ENCODE results near the gene SFMBT1. TPM values are rescaled to one million over a fixed set of nuclear protein-coding genes. Genes with fewer than 3 reads are reported as not detected.

SFMBT1 gene
- total RNA-seq, 4 donors from 2014 or later, result 3.3 to 37.9 (median 15.1) TPM

- intact Hi-C loops (cut with DNase I; ENCODE audit: low total_unique reads), result no loop called here
- Histone ChIP-seq H3K36me3 (no peaks in the 10 kb centered on the region), H3K4me1 (no peaks in the 10 kb centered on the region), H3K4me3 (no peak overlapping the region), H3K9me3 (no peaks in the 10 kb centered on the region), H3K27me3 (no peaks in the 10 kb centered on the region), H3K27ac (no peak overlapping the region)
- no peak for TF ChIP-seq POLR2A (IDR thresholded peaks at IDR 0.05)
- TF ChIP-seq, protein P1, sequence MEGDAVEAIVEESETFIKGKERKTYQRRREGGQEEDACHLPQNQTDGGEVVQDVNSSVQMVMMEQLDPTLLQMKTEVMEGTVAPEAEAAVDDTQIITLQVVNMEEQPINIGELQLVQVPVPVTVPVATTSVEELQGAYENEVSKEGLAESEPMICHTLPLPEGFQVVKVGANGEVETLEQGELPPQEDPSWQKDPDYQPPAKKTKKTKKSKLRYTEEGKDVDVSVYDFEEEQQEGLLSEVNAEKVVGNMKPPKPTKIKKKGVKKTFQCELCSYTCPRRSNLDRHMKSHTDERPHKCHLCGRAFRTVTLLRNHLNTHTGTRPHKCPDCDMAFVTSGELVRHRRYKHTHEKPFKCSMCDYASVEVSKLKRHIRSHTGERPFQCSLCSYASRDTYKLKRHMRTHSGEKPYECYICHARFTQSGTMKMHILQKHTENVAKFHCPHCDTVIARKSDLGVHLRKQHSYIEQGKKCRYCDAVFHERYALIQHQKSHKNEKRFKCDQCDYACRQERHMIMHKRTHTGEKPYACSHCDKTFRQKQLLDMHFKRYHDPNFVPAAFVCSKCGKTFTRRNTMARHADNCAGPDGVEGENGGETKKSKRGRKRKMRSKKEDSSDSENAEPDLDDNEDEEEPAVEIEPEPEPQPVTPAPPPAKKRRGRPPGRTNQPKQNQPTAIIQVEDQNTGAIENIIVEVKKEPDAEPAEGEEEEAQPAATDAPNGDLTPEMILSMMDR (IDR thresholded peaks at IDR 0.05), result no peak
- no peak for DNase-seq
These were observed 156.0 kb downstream of the SFMBT1 start for GRCh38 chr3:52889901-52890300.

- Histone ChIP-seq H3K9me3 (no peaks in the 10 kb centered on the region), H3K4me3 (no peak overlapping the region), H3K27me3 (no peaks in the 10 kb centered on the region), H3K27ac (no peak overlapping the region), H3K36me3 (no peaks in the 10 kb centered on the region), H3K4me1 (no peaks in the 10 kb centered on the region)
- DNase-seq, result no peak
- intact Hi-C loops (cut with DNase I; ENCODE audit: low total_unique reads), result no loop called here
- TF ChIP-seq POLR2A (IDR thresholded peaks at IDR 0.05), result no peak
- TF ChIP-seq, protein P1 (IDR thresholded peaks at IDR 0.05), result no peak
These were observed 158.7 kb downstream of the SFMBT1 start for GRCh38 chr3:52887166-52887565.

- intact Hi-C loops (cut with DNase I; ENCODE audit: low total_unique reads), result no loop called here
- Histone ChIP-seq H3K36me3 (no peaks in the 10 kb centered on the region), H3K4me1 (no peaks in the 10 kb centered on the region), H3K9me3 (no peaks in the 10 kb centered on the region), H3K4me3 (no peak overlapping the region), H3K27me3 (no peaks in the 10 kb centered on the region), H3K27ac (no peak overlapping the region)
- TF ChIP-seq, protein P1 (IDR thresholded peaks at IDR 0.05), result no peak
- no peak for TF ChIP-seq POLR2A (IDR thresholded peaks at IDR 0.05)
- DNase-seq, result no peak
These were observed 159.7 kb downstream of the SFMBT1 start for GRCh38 chr3:52886049-52886730.

DNA sequence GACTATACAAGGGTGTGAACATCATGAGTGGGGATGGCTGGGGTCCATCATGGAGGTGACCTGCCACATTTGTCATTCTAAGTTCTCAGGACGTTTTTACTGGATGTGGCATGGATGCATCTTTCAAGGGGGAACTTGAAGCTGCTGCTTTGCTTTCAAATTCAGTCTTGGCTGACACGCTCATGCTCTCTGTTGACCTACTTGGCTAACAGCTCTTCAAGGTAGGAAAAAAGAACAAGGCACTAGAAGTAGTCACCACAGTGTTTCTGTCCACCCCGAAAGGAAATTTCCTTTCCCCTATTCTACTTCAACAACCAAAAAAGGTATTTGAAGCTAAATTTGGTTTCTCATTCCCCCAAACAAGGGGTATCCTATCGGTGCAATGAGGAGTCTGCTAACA is 163.5 kb downstream of the SFMBT1 start:
- no peak for DNase-seq
- H3K27ac ChIP-seq, result no peak overlapping the region
- no peaks in the 10 kb centered on the region for H3K4me1 ChIP-seq
- H3K4me3 ChIP-seq, result no peak overlapping the region
- H3K36me3 ChIP-seq, result no peaks in the 10 kb centered on the region
- H3K27me3 ChIP-seq, result no peaks in the 10 kb centered on the region
- no peaks in the 10 kb centered on the region for H3K9me3 ChIP-seq
- intact Hi-C loops (cut with DNase I; ENCODE audit: low total_unique reads), result no loop called here
- TF ChIP-seq POLR2A (IDR thresholded peaks at IDR 0.05), result no peak
- TF ChIP-seq, protein P1 (IDR thresholded peaks at IDR 0.05), result no peak

- Histone ChIP-seq H3K4me1 (no peaks in the 10 kb centered on the region), H3K27me3 (no peaks in the 10 kb centered on the region), H3K4me3 (no peak overlapping the region), H3K27ac (no peak overlapping the region), H3K9me3 (no peaks in the 10 kb centered on the region), H3K36me3 (no peaks in the 10 kb centered on the region)
- no peak for DNase-seq
- intact Hi-C loops (cut with DNase I; ENCODE audit: low total_unique reads), result no loop called here
- no peak for TF ChIP-seq POLR2A (IDR thresholded peaks at IDR 0.05)
- TF ChIP-seq, protein P1 (IDR thresholded peaks at IDR 0.05), result no peak
These were observed 164.0 kb downstream of the SFMBT1 start for GRCh38 chr3:52881871-52882270.
